SK-N-SH (cell line): ENCODE data around the gene HMGCS1. TPM values are rescaled to one million over a fixed set of nuclear protein-coding genes. Genes with fewer than 3 reads are reported as not detected.
A peak's percentile ranks its signal among the peaks of the same experiment; 100 is the strongest.

ENCODE experiments used
- CTCF ChIA-PET: fragments of 300-600, 350-600 bp; formaldehyde crosslinking; extraction: SDS; loops from one replicate; lab custom pipeline; 2021; lab: Yijun Ruan, JAX
- POLR2A ChIA-PET: fragments of 350-600 bp; sonication (Branson Sonifier 250); formaldehyde crosslinking; extraction: SDS; loops from one replicate; lab custom pipeline; 2020; ENCODE audit warnings: antibody characterized with exemption, inconsistent platforms; lab: Yijun Ruan, JAX
- DNase-seq: peaks from one replicate; pipeline ENCODE4 v3.0.0; 2012
- H2AFZ ChIP-seq: fragments of 200-600 bp; sonication (generic); 2 replicates; pipeline ENCODE4 v1.8.1; 2016; ENCODE audit warnings: antibody characterized with exemption, mild to moderate bottlenecking, low read depth
- H3F3A ChIP-seq: fragments of 200-600 bp; sonication (generic); replicated peaks from 2 replicates; pipeline ENCODE3; 2016; ENCODE audit warnings: antibody characterized with exemption, mild to moderate bottlenecking; ENCODE audit not compliant: insufficient read depth
- H3K27ac ChIP-seq, 2 experiments: fragments of 200-500 bp in 1 of 2; fragments of 200-600 bp in 1 of 2; sonication (Bioruptor generic) in 1 of 2; sonication (generic), shearing (Covaris generic) in 1 of 2; 2 replicates each; pipeline versions ENCODE4 v1.5.1 to v1.6.1; 2014 to 2016; ENCODE audit warnings: low read depth in 2 of 2, inconsistent platforms in 1 of 2, low read length in 1 of 2, mild to moderate bottlenecking in 1 of 2, mixed read lengths in 1 of 2
- H3K27me3 ChIP-seq: fragments of 200-600 bp; sonication (generic), shearing (Covaris generic); 2 replicates; pipeline ENCODE4 v1.6.1; 2016; ENCODE audit warnings: mixed run types; ENCODE audit not compliant: insufficient read depth
- H3K36me3 ChIP-seq, 2 experiments: fragments of 200-500 bp in 1 of 2; fragments of 200-600 bp in 1 of 2; sonication (Bioruptor generic) in 1 of 2; sonication (generic) in 1 of 2; replicated peaks in 1 of 2; 2 replicates each; pipeline versions ENCODE3 to v1.5.1; 2014 to 2016; ENCODE audit warnings: low read length in 1 of 2, mild to moderate bottlenecking in 1 of 2; ENCODE audit not compliant: insufficient read depth in 2 of 2, control insufficient read depth in 1 of 2
- H3K4me1 ChIP-seq, 2 experiments: fragments of 200-500 bp in 1 of 2; fragments of 200-600 bp in 1 of 2; sonication (Bioruptor generic) in 1 of 2; sonication (generic), shearing (Covaris generic) in 1 of 2; 2 replicates each; pipeline versions ENCODE4 v1.5.1 to v1.6.1; 2014 to 2016; ENCODE audit warnings: low read depth in 1 of 2, low read length in 1 of 2, mixed run types in 1 of 2; ENCODE audit not compliant: insufficient read depth in 2 of 2, control insufficient read depth in 1 of 2
- H3K4me2 ChIP-seq: fragments of 200-600 bp; sonication (generic), shearing (Covaris generic); 2 replicates; pipeline ENCODE4 v1.6.1; 2017; ENCODE audit warnings: mixed run types
- H3K4me3 ChIP-seq, 2 experiments: fragments of 200-500 bp in 1 of 2; fragments of 200-600 bp in 1 of 2; sonication (Bioruptor generic) in 1 of 2; sonication (generic), shearing (Covaris generic) in 1 of 2; 2 replicates each; pipeline versions ENCODE4 v1.5.1 to v1.8.1; 2014 to 2016; ENCODE audit warnings: low read depth in 2 of 2, inconsistent platforms in 1 of 2, low read length in 1 of 2, mild to moderate bottlenecking in 1 of 2, mixed read lengths in 1 of 2, moderate library complexity in 1 of 2
- H3K79me2 ChIP-seq: fragments of 200-600 bp; sonication (generic); 2 replicates; pipeline ENCODE4 v1.8.1; 2017; ENCODE audit warnings: mild to moderate bottlenecking; ENCODE audit not compliant: insufficient read depth
- H3K9ac ChIP-seq: fragments of 200-600 bp; sonication (generic); 2 replicates; pipeline ENCODE4 v1.6.1; 2017; ENCODE audit warnings: mixed run types
- H3K9me2 ChIP-seq: fragments of 200-600 bp; sonication (generic); 2 replicates; pipeline ENCODE4 v1.6.1; 2017; ENCODE audit warnings: mixed run types
- H3K9me3 ChIP-seq: fragments of 200-600 bp; sonication (generic); 2 replicates; pipeline ENCODE4 v1.6.1; 2017; ENCODE audit warnings: mixed run types, mild to moderate bottlenecking, moderate library complexity
- H4K20me1 ChIP-seq: fragments of 200-600 bp; sonication (generic); 2 replicates; pipeline ENCODE4 v1.6.1; 2017; ENCODE audit warnings: mild to moderate bottlenecking, mixed run types; ENCODE audit not compliant: insufficient read depth
- CHD2 ChIP-seq: fragments of 150-350 bp; IDR thresholded peaks from 2 replicates; pipeline ENCODE4 v1.6.1; 2018; ENCODE audit warnings: low read length; ENCODE audit not compliant: partially characterized antibody
- ELF1 ChIP-seq: IDR thresholded peaks from 2 replicates; pipeline ENCODE4 v1.4.0; 2012
- EZH2phosphoT487 ChIP-seq: fragments of 200-600 bp; sonication (generic); IDR thresholded peaks from 2 replicates; pipeline ENCODE4 v1.6.1; 2017; ENCODE audit warnings: low read depth, mixed run types, mild to moderate bottlenecking, antibody characterized with exemption, moderate library complexity, borderline replicate concordance
- MEF2A ChIP-seq: IDR thresholded peaks from 2 replicates; pipeline ENCODE4 v1.4.0; 2012; ENCODE audit warnings: low read depth, borderline replicate concordance
- NRF1 ChIP-seq: IDR thresholded peaks from 2 replicates; pipeline ENCODE4 v1.6.1; 2012; ENCODE audit warnings: low read depth, mild to moderate bottlenecking, low read length
- RXRA ChIP-seq: IDR thresholded peaks from 2 replicates; pipeline ENCODE4 v1.4.0; 2012; ENCODE audit warnings: low read depth, mild to moderate bottlenecking, borderline replicate concordance
- SIN3A ChIP-seq: IDR thresholded peaks from 2 replicates; pipeline ENCODE4 v1.6.1; 2012; ENCODE audit warnings: low read depth, mild to moderate bottlenecking, low read length, moderate library complexity, borderline replicate concordance
- TAF1 ChIP-seq: IDR thresholded peaks from 2 replicates; pipeline ENCODE4 v1.6.1; 2012; ENCODE audit warnings: low read depth, mild to moderate bottlenecking, low read length, moderate library complexity, borderline replicate concordance
- YY1 ChIP-seq: IDR thresholded peaks from 2 replicates; pipeline ENCODE4 v1.4.0; 2012; ENCODE audit warnings: low read depth, mild to moderate bottlenecking
- WGBS: methylation state at CpG from one replicate; pipeline ENCODE4 v1.1.6; 2017; ENCODE audit warnings: low lambda C conversion rate; 5-methylcytosine and 5-hydroxymethylcytosine counted together
- polyA plus RNA-seq, 3 experiments: library from polyadenylated mRNA; depleted of rRNA; stranded (reverse); fragments of >200 nt; gene quantifications; 2 replicates each; pipeline ENCODE4 v1.2.3, GENCODE V29; 2012
- TF ChIP-seq, protein P1 (sequence below): fragments of 150-350 bp; IDR thresholded peaks from 2 replicates; pipeline ENCODE4 v1.6.1; 2016; ENCODE audit warnings: mild to moderate bottlenecking, low read depth, low read length
- TF ChIP-seq, protein P2 (sequence below): IDR thresholded peaks from 2 replicates; pipeline ENCODE4 v1.6.1; 2012; ENCODE audit warnings: mild to moderate bottlenecking, low read depth, low read length, moderate library complexity
- TF ChIP-seq, protein P3 (sequence below): IDR thresholded peaks from 2 replicates; pipeline ENCODE4 v1.4.0; 2012; ENCODE audit warnings: low read depth
- TF ChIP-seq, protein P4 (sequence below): IDR thresholded peaks from 2 replicates; pipeline ENCODE4 v1.4.0; 2012; ENCODE audit warnings: low read depth, borderline replicate concordance

The HMGCS1 gene
- polyA plus RNA-seq, 1 of the 3 experiments (the other 2 are of a cell fraction): 8.2 TPM

DNA sequence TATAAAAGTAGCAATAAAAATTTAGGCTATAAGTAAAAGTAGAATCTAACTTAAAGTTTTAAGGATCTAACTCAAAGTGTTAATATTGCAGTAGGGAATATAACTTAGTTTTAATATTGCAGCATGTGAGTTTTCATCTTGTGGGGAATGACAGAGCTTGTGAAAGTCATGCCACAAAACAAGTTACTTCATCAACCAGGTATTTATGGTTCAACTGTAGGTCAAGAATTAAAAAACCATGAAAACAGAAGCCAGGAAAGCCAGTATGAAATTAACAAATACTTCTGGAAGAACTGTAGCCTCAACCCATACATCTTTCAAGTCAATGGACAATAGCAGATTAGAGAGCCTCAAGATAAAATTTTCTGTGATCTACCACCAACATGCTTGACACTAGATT lies 19.0 kb downstream of the HMGCS1 start:
- Histone ChIP-seq H3K27me3 (no peaks in the 10 kb centered on the region), H3K4me3 (no peak overlapping the region), H3K79me2 (peaks cover 5% of the 10 kb centered on the region; the same call in 1 of the 2 replicates), H3K9ac (no peak overlapping the region), H3K4me1 (peaks cover 0 to 6% of the 10 kb centered on the region in 2 experiments; a peak in 2 of 4 replicates), H3K27ac (no peak overlapping the region), H3K9me2 (no peaks in the 10 kb centered on the region), H3K4me2 (no peak overlapping the region), H2AFZ (no peak overlapping the region), H4K20me1 (no peaks in the 10 kb centered on the region), H3F3A (no peaks in the 10 kb centered on the region), H3K36me3 (peaks cover 61 to 79% of the 10 kb centered on the region in 2 experiments), H3K9me3 (no peaks in the 10 kb centered on the region)
- ChIA-PET CTCF (interaction anchor here (1.2 to 2.0 kb wide), 2 partner anchors 12 to 188 kb away, joined by 3 to 6 read pairs; no protein-coding TSS in a partner anchor), POLR2A (no interaction called here)
- DNase-seq: no peak
- TF ChIP-seq SIN3A (no peak), RXRA (0 out of 2 replicates have a peak, but pooled peaks have one; percentile 24)
- TF ChIP-seq, protein P1, sequence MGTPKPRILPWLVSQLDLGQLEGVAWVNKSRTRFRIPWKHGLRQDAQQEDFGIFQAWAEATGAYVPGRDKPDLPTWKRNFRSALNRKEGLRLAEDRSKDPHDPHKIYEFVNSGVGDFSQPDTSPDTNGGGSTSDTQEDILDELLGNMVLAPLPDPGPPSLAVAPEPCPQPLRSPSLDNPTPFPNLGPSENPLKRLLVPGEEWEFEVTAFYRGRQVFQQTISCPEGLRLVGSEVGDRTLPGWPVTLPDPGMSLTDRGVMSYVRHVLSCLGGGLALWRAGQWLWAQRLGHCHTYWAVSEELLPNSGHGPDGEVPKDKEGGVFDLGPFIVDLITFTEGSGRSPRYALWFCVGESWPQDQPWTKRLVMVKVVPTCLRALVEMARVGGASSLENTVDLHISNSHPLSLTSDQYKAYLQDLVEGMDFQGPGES: no peak
- TF ChIP-seq, protein P2, sequence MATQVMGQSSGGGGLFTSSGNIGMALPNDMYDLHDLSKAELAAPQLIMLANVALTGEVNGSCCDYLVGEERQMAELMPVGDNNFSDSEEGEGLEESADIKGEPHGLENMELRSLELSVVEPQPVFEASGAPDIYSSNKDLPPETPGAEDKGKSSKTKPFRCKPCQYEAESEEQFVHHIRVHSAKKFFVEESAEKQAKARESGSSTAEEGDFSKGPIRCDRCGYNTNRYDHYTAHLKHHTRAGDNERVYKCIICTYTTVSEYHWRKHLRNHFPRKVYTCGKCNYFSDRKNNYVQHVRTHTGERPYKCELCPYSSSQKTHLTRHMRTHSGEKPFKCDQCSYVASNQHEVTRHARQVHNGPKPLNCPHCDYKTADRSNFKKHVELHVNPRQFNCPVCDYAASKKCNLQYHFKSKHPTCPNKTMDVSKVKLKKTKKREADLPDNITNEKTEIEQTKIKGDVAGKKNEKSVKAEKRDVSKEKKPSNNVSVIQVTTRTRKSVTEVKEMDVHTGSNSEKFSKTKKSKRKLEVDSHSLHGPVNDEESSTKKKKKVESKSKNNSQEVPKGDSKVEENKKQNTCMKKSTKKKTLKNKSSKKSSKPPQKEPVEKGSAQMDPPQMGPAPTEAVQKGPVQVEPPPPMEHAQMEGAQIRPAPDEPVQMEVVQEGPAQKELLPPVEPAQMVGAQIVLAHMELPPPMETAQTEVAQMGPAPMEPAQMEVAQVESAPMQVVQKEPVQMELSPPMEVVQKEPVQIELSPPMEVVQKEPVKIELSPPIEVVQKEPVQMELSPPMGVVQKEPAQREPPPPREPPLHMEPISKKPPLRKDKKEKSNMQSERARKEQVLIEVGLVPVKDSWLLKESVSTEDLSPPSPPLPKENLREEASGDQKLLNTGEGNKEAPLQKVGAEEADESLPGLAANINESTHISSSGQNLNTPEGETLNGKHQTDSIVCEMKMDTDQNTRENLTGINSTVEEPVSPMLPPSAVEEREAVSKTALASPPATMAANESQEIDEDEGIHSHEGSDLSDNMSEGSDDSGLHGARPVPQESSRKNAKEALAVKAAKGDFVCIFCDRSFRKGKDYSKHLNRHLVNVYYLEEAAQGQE: no peak

DNA sequence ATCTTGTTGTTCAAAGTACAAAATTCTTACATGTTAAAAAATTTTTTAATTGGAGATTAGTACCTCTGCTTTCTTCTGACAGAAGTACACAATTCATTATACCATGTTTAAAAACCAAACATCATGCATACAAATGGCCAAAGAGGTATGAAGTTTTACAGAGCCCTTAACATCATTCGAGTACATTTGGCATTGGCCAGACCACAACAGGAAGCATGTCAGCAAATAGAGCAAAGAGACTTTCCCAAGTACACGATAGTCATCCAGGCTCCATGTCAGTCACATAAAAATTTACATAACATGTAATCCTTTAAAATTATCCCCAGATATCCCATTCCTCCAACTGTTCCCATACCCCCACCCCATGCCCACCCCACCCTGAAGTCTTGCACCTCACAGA lies 22.5 kb downstream of the HMGCS1 start:
- no peak overlapping the region for H3K27ac ChIP-seq
- no peaks in the 10 kb centered on the region for H3K9me2 ChIP-seq
- H3K4me3 ChIP-seq: no peak overlapping the region
- H3K79me2 ChIP-seq: no peaks in the 10 kb centered on the region
- H2AFZ ChIP-seq: no peak overlapping the region
- no peaks in the 10 kb centered on the region; a peak in 1 of 4 replicates for H3K4me1 ChIP-seq
- TF ChIP-seq EZH2phosphoT487 (no peak), SIN3A (no peak), CHD2 (no peak), YY1 (no peak), ELF1 (no peak), MEF2A (no peak), NRF1 (no peak), TAF1 (no peak)
- TF ChIP-seq, protein P3, sequence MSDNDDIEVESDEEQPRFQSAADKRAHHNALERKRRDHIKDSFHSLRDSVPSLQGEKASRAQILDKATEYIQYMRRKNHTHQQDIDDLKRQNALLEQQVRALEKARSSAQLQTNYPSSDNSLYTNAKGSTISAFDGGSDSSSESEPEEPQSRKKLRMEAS: no peak
- TF ChIP-seq, protein P4, sequence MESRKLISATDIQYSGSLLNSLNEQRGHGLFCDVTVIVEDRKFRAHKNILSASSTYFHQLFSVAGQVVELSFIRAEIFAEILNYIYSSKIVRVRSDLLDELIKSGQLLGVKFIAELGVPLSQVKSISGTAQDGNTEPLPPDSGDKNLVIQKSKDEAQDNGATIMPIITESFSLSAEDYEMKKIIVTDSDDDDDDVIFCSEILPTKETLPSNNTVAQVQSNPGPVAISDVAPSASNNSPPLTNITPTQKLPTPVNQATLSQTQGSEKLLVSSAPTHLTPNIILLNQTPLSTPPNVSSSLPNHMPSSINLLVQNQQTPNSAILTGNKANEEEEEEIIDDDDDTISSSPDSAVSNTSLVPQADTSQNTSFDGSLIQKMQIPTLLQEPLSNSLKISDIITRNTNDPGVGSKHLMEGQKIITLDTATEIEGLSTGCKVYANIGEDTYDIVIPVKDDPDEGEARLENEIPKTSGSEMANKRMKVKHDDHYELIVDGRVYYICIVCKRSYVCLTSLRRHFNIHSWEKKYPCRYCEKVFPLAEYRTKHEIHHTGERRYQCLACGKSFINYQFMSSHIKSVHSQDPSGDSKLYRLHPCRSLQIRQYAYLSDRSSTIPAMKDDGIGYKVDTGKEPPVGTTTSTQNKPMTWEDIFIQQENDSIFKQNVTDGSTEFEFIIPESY: no peak
- ChIA-PET CTCF (no interaction called here), POLR2A (no interaction called here)
- peaks cover 46 to 69% of the 10 kb centered on the region in 2 experiments for H3K36me3 ChIP-seq
- H3K4me2 ChIP-seq: no peak overlapping the region
- no peak overlapping the region for H3K9ac ChIP-seq
- H3F3A ChIP-seq: no peaks in the 10 kb centered on the region
- WGBS: 91% methylated on average over 2 of the region's 2 CpGs
- no peaks in the 10 kb centered on the region for H4K20me1 ChIP-seq
- no peaks in the 10 kb centered on the region for H3K27me3 ChIP-seq
- DNase-seq: no peak
- no peaks in the 10 kb centered on the region for H3K9me3 ChIP-seq
